HG03095 (cell line): ENCODE data around the gene THSD4.
"Not testable (repeated sequence)": the region's sequence is repeated elsewhere in the genome, so short reads cannot be mapped to it uniquely, and the experiment has no call there.

Source experiments
- ATAC-seq: cut with Tn5 transposase; IDR thresholded peaks from one replicate; pipeline ENCODE4 v1.9.1; 2021; ENCODE audit warnings: moderate library complexity; ENCODE audit not compliant: unreplicated experiment

The THSD4 gene

DNA sequence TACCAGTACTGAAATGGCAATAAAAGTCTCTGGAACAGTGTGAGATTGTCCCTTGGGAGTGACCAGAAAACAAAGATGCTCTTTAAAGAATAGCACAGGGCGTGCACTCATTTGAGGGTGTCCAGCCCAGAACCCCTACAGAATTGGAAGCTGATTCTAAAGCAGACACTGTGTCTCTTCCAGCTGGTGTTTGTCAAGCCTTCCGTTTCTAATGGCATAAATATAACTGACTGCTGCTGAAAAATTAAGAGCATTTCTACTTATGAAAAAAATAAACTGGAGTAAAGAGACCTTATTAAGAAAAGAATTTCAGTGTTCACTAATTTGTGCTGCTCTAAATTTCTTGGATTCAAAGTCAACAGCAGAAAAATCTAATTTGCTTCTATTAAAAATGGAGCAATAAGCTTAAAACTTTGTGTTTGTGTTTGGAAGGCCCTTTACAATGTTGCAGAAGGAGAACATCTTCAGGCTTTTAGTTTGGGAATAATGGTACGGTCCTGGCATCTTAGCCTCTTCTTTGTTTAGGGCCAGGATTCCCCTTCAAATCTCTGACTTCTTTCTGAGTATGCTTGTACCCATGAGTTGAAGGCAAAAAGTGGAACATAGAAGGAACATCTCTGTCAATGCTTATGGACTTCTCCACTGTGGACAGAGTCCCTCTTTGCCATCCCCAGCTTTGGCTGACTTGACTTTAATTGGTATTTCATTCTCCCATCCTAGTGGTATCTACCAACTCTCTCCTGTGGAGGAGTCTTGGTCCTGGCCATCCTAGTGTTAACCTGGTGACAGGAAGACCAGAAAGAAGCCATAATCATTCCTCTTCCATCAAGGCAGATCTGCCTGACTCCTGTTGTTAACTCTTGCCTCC lies 65.9 kb downstream of the THSD4 start:
- no peak for ATAC-seq

DNA sequence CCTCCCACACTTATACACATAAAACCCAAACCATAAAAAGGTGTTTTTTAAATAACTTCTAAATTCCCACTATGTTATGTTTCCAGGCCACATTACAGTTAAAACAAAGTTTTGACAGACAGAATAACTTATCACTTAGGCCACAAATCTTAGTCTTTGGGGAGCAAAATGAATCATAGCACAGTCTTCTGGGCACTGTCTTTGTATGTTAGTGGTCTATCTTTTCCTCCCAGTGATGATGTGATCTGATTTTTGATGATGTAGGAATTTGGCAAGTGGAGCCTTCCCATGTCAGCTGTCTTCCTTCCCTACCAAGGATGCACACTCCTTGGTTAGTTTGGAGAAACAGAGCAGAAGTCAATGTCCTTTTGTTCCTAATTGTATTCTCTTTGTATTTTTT lies 67.3 kb downstream of the THSD4 start:
- ATAC-seq = no peak

GRCh38 chr15:71183063-71183462 lies 67.8 kb downstream of the THSD4 start:
- no peak for ATAC-seq

DNA sequence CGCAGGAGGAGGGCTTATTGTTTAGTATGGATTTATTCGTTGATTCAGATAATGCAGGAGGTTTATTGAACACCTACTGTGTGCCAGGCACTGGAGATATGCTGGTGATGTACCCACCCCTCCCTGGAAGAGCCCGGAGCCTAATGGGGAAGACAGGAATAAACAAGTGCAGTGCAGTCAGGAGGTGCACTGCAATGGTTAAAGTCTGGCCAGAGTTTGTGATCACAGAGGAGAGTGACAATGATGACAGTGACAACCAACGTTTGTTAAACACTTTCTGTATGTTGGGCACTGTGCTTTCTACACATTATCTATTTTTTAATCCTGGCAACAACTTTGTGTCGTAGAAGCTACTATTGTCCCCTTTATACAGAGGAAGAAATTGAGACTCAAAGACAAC lies 70.4 kb downstream of the THSD4 start:
- no peak for ATAC-seq

GRCh38 chr15:71186267-71186666 lies 71.0 kb downstream of the THSD4 start:
- ATAC-seq = no peak

DNA sequence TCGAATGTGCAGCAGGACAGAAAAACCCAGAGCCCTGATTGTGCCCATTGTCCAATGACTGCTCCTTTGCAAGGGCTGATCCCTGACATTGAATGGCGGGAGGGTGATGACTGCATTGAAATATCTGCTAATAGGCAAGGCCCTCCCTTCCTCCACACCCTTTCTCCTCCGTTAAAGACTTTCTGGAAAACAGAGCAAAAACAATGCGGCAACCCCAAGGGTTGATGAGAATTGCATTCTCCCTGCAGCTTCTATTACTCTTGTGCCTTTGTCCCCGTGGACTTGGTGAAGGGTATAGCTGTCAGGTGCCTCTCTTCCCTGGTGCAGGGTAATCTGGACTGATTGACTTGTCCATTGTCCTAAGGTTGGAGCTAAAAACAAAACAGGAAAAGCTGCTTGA lies 71.8 kb downstream of the THSD4 start:
- ATAC-seq = no peak

DNA sequence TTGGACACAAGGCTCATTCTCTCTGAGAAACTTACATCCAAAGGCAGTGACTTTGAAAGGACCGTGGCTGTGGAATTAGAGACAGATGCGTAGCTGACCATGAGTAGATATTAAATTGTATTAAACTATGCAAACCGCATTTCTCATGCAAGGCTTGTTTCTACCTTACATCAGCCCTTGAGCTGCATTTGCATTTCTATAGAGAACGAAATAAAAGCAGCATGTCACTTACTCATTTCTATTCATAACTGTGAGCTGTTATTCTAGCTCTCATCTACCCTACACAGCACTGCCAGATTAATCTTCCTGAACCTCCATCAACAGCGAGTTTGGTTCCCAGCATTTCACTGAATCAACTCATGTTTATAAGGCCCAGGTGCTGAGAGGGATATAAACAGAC lies 72.3 kb downstream of the THSD4 start:
- ATAC-seq = no peak

DNA sequence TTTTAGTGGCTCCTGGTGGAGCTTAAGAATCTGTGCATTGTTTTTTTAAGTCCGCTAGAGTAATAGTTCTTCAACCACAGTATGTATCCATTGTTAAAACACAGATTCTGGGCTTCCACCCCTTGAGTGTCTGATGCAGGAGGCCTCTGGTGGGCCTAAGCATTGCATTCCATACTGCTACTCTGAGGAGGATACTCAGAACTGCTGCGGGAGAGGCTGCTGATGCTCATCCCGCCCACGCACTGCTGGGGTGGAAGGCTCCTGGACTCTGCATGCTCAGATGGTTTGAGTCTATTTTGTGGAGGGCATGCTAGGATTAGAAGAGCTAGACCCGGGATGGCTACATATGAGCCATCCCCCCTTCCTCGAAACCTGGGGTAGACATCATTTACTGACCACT lies 74.4 kb downstream of the THSD4 start:
- no peak for ATAC-seq

DNA sequence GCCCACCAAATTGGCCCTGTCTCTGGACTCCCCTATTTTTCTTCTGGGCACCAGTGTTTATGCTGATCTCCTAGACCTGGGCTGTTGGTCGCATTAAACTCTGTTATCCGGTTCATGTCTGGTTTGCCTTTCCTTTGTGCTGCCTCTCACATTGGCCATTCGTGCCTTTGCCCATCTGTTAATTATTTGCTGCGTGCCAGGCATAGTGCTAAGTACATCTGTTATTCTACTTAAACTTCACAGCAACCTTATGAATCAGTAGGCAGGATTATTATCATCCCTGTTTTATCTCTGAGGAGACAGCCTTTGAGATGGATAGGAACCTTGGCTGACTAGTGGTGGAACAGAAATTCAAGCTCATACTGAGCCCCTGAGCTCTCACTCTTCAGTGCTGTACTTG lies 76.0 kb downstream of the THSD4 start:
- no peak for ATAC-seq

DNA sequence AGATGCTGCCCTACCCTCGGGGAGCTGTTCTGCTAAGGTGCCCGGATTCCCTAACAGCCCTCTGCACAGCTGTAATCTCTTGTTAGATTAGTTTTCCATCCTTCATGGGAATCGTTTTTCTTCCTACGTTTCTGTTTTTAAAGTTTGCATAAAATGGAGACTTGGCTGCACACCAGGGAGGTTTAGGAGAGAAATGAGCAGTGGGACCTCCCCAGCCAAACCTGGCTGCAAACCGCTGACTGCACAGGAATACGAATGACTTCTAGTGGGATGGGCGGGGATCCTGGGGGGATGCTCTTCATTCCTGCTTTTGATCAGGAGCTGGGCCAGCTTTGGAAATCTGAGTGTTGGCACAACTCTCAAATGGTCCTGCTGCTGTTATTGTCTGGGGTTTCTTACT lies 77.5 kb downstream of the THSD4 start:
- ATAC-seq = no peak

GRCh38 chr15:71194286-71194685 lies 79.0 kb downstream of the THSD4 start:
- no peak for ATAC-seq

- ATAC-seq = no peak
Measured at GRCh38 chr15:71195242-71195641, 80.0 kb downstream of the THSD4 start.

DNA sequence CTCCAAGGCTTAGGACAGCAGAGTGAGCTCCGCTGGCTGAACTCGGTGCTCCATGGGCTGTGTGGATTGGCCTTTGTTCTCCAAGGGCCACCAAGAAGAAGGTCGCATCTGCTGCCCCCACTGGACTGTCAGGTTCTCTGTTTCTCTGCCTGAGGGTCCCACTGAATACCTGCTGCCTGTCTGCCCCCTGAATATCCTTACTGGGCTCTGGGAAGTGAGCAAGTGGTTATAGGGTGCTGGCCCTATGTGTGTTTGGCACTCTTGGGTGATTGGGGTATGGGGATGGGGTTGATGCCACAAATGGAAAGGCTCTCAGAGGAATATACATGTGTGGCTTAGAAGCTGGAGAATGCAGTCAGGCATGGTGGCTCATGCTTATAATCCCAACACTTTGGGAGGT lies 82.3 kb downstream of the THSD4 start:
- ATAC-seq = no peak

GRCh38 chr15:71198846-71199245 lies 83.6 kb downstream of the THSD4 start:
- ATAC-seq = no peak

GRCh38 chr15:71199384-71200351 lies 84.4 kb downstream of the THSD4 start:
- no peak for ATAC-seq

GRCh38 chr15:71201477-71201876 lies 86.2 kb downstream of the THSD4 start:
- no peak for ATAC-seq

DNA sequence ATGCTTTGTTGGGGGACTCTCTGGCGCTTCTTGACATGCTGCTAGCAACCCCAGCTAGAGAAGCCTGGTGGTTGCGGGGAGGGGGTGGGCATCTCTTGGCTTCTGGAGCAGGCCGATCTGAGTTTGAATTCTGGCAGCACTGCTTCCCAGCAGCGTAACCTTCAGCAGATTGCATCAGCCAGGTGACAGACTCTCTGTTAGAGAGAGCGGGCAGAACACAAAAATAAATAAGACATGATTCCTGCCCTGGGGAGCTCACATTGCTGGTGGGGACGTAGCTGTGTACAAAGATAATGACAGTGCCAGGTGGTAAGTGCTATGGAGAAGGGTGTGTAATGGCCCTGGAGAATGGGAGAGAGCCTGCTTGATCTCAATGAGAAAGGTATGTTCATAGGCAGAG lies 87.4 kb downstream of the THSD4 start:
- no peak for ATAC-seq

DNA sequence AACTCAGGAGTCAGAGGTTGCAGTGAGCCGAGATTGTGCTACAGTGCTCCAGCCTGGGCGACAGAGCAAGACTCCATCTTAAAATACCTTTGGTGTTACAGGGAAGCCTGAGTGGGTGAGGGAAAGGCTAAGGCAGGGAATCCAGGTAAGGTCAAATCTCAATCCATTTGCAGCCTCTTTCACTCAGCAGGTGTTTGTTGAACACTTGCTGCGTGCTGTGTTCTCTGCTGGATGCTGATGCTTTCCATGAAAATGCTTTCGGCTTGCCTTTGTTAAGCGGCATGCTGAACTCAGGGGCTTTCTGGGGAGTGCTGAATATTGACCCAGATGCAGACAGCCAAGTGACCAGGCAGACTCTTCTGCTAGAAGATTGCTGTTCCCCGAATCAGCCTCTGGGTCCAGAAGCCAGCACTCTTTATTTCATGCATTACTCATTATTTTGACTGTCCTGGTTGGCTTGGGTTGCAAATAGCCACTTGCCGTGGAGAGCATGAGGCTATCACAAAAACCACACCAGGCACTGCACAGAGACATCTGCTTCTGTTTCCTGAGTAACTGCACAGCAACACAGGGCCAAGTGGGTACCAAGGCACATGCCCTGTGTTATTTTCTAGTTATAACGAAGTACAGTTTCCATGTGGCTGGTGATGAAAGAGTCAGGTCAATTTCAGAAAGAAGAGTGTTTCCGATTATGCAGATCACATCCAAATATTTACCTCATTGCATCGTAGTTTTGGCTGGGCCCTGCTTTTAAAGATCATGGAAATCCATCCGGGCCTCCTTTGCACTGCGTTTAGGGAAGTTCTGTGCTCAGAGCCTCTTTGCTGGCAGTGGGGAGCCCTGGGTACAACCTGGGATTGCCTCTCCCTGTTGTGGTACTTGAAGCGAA lies 88.6 kb downstream of the THSD4 start:
- no peak for ATAC-seq

GRCh38 chr15:71207141-71207540 lies 91.9 kb downstream of the THSD4 start:
- ATAC-seq = no peak

DNA sequence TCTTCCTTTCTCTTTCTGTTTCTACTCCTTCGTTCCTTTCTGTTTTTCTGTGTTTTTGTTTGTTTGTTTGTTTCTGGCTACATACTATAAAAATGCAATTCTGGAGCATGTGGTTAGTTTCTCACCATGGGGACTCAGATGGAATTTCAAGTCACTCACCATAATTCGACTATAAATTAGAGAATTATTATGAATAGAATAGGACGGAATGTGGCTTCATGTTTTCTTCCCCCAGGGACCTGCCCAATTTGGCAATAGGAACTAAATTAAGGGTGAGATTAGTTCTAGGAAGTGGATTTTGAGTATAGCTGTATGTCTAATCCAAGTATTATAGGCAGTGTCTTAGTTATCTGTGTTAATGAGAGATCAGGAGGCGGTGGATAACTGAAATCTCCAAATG lies 96.9 kb downstream of the THSD4 start:
- ATAC-seq = no peak

GRCh38 chr15:71213943-71214342 lies 98.7 kb downstream of the THSD4 start:
- ATAC-seq = not testable (repeated sequence)
